Thyroid gland (tissue), 4 donors: ENCODE measurements around the gene ELF5.

Experiments used
- CTCF ChIP-seq, 6 experiments: fragments of 200-600 bp in 3 of 6; fragments of 450-650 bp in 3 of 6; sonication (generic) in 3 of 6; IDR thresholded peaks; one replicate each; pipeline ENCODE4 v1.5.1; 2016 to 2019; ENCODE audit warnings: antibody characterized with exemption in 6 of 6, mild to moderate bottlenecking in 2 of 6, inconsistent platforms in 1 of 6, moderate library complexity in 1 of 6
- POLR2A ChIP-seq, 2 donors: fragments of 450-650 bp; IDR thresholded peaks; one replicate each; pipeline ENCODE4 v1.6.1; 2017; ENCODE audit warnings: antibody characterized with exemption in 2 of 2, mild to moderate bottlenecking in 2 of 2, moderate library complexity in 1 of 2

GRCh38 chr11:34537636-34538035, 24.0 kb upstream of the ELF5 start:
- TF ChIP-seq CTCF (IDR thresholded peaks at IDR 0.05) (no peak), POLR2A (IDR thresholded peaks at IDR 0.05) (no peak)
